ENCODE measurements around the gene PRKCH. TPM values are rescaled to one million over a fixed set of nuclear protein-coding genes. Genes with fewer than 3 reads are reported as not detected.

PRKCH gene
- total and polyA plus RNA-seq, 2 donors (not counting 3 experiments of a cell fraction or from before 2014, with no cell fraction given), result 97.7 to 103 TPM

GRCh38 chr14:61337893-61338292 is 16.5 kb downstream of the PRKCH start:
- Histone ChIP-seq H3K4me1 (ENCODE audit: control insufficient read depth, extremely low read depth, insufficient read depth, low read length) (peaks cover 74% of the 10 kb centered on the region), H4K20me1 (replicated peaks; ENCODE audit: control insufficient read depth, extremely low read depth, insufficient read depth, low read length) (no peaks in the 10 kb centered on the region), H2AFZ (ENCODE audit: low read depth, low read length) (no peak overlapping the region), H3K36me3 (ENCODE audit: control insufficient read depth in 2 of 2, extremely low read depth in 1 of 2, insufficient read depth in 2 of 2, low read length in 2 of 2) (peaks cover 0 to 4% of the 10 kb centered on the region in 2 experiments), H3K4me2 (ENCODE audit: insufficient read depth, low read length) (peak overlapping the region; percentile 54), H3K27me3 (ENCODE audit: control insufficient read depth in 2 of 2, insufficient read depth in 2 of 2, low read length in 2 of 2) (no peaks in the 10 kb centered on the region), H3K9ac (replicated peaks; ENCODE audit: extremely low read depth, insufficient read depth, low read length) (peak overlapping the region; percentile 70), H3K79me2 (ENCODE audit: control insufficient read depth, insufficient read depth, low read length) (peaks cover 93% of the 10 kb centered on the region), H3K9me1 (replicated peaks; ENCODE audit: control insufficient read depth, extremely low read depth, insufficient read depth, low read length) (no peaks in the 10 kb centered on the region), H3K4me3 (replicated peaks in 1 of 3; ENCODE audit: insufficient read depth in 1 of 3, low read depth in 1 of 3, low read length in 3 of 3) (no peak overlapping the region), H3K27ac (ENCODE audit: insufficient read depth, low read depth, low read length) (peak overlapping the region; percentile 93), H3K9me3 (replicated peaks; ENCODE audit: control insufficient read depth, insufficient read depth, low read length) (no peaks in the 10 kb centered on the region)
- CTCF ChIA-PET, result interaction anchor here (1.0 to 1.6 kb wide), 2 partner anchors 9 to 15 kb away, joined by 3 read pairs; no protein-coding TSS in a partner anchor
- dilution Hi-C loops (cut with MboI; ENCODE audit: extremely low pct_ligation_motif_present, low sequenced_read_pairs) (no loop called here), intact Hi-C loops (cut with micrococcal nuclease) (loop anchor here (1.0 kb wide), 3 partner anchors 8 to 18 kb away; no protein-coding TSS in a partner anchor)
- BruUV-seq (replicated peaks), result no TSS peak
- peak; percentile 86 for DNase-seq (ENCODE audit: low read depth, low spot score)
- POLR2A ChIA-PET, result no interaction called here
- TF ChIP-seq GATA2 (IDR thresholded peaks at IDR 0.05; ENCODE audit: insufficient read depth, insufficient read length, low read depth, low read length) (peak; percentile 64), MYC (IDR thresholded peaks at IDR 0.05; ENCODE audit: low read depth, low read length) (no peak)
- no peak for FAIRE-seq

- Histone ChIP-seq H3K36me3 (ENCODE audit: control insufficient read depth in 2 of 2, extremely low read depth in 1 of 2, insufficient read depth in 2 of 2, low read length in 2 of 2) (peaks cover 0 to 4% of the 10 kb centered on the region in 2 experiments), H3K9me3 (replicated peaks; ENCODE audit: control insufficient read depth, insufficient read depth, low read length) (no peaks in the 10 kb centered on the region), H3K79me2 (ENCODE audit: control insufficient read depth, insufficient read depth, low read length) (peaks cover 93% of the 10 kb centered on the region), H3K4me3 (replicated peaks in 1 of 3; ENCODE audit: insufficient read depth in 1 of 3, low read depth in 1 of 3, low read length in 3 of 3) (no peak overlapping the region), H2AFZ (ENCODE audit: low read depth, low read length) (no peak overlapping the region), H3K9me1 (replicated peaks; ENCODE audit: control insufficient read depth, extremely low read depth, insufficient read depth, low read length) (no peaks in the 10 kb centered on the region), H4K20me1 (replicated peaks; ENCODE audit: control insufficient read depth, extremely low read depth, insufficient read depth, low read length) (no peaks in the 10 kb centered on the region), H3K9ac (replicated peaks; ENCODE audit: extremely low read depth, insufficient read depth, low read length) (peak overlapping the region; percentile 70), H3K27me3 (ENCODE audit: control insufficient read depth in 2 of 2, insufficient read depth in 2 of 2, low read length in 2 of 2) (no peaks in the 10 kb centered on the region), H3K4me1 (ENCODE audit: control insufficient read depth, extremely low read depth, insufficient read depth, low read length) (peaks cover 76% of the 10 kb centered on the region), H3K27ac (ENCODE audit: insufficient read depth, low read depth, low read length) (peak overlapping the region; percentile 93), H3K4me2 (ENCODE audit: insufficient read depth, low read length) (peak overlapping the region; percentile 54)
- TF ChIP-seq MYC (IDR thresholded peaks at IDR 0.05; ENCODE audit: low read depth, low read length) (no peak), FOS (IDR thresholded peaks at IDR 0.05; ENCODE audit: borderline replicate concordance, insufficient read depth, low read length) (no peak), CTCF (IDR thresholded peaks at IDR 0.05; ENCODE audit: extremely low read depth in 1 of 2, insufficient read depth in 1 of 2, low read depth in 1 of 2, low read length in 2 of 2) (peak in 1 of 2 donors; percentile 1)
- dilution Hi-C loops (cut with MboI; ENCODE audit: extremely low pct_ligation_motif_present, low sequenced_read_pairs), result no loop called here
- CTCF ChIA-PET, result interaction anchor here (1.5 to 1.6 kb wide), 2 partner anchors 16 to 42 kb away, joined by 3 read pairs; no protein-coding TSS in a partner anchor
- BruUV-seq (replicated peaks), result no TSS peak
- POLR2A ChIA-PET, result no interaction called here
- intact Hi-C loops (cut with micrococcal nuclease), result loop anchor here (1.0 kb wide), 3 partner anchors 8 to 18 kb away; no protein-coding TSS in a partner anchor
- peak; percentile 60 for DNase-seq (ENCODE audit: low read depth, low spot score)
- FAIRE-seq, result no peak
These were observed 17.1 kb downstream of the PRKCH start for GRCh38 chr14:61338457-61338856.
